ENCODE data around the gene ANKRD40CL.
"Not testable (repeated sequence)": the region's sequence is repeated elsewhere in the genome, so short reads cannot be mapped to it uniquely, and the experiment has no call there.

The ANKRD40CL gene

GRCh38 chr17:50763716-50764475 lies 3.4 kb downstream of the ANKRD40CL start:
- no peak for DNase-seq (ENCODE audit: low spot score)

DNA sequence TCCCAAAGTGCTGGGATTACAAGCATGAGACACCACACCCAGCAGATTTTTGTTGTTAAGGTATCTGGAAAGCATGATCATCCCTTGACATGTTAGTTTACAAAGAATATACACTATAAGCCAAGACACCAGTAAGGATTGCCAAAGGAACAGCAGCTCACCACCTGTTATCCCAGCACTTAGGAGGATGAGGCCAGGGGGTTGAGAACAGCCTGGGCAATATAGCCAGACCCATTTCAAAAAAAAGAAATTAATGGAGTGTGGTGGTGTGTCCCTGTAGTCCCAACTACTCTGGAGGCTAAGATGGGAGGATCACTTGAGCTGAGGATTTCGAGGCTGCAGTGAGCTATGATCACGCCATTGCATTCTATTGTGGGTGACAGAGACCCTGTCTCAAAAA lies 5.1 kb downstream of the ANKRD40CL start:
- DNase-seq (ENCODE audit: low spot score), result no peak

- DNase-seq (ENCODE audit: low spot score), result no peak
These were observed 8.3 kb downstream of the ANKRD40CL start for GRCh38 chr17:50758989-50759544.

GRCh38 chr17:50758524-50758923 lies 8.8 kb downstream of the ANKRD40CL start:
- DNase-seq (ENCODE audit: low spot score), result no peak

DNA sequence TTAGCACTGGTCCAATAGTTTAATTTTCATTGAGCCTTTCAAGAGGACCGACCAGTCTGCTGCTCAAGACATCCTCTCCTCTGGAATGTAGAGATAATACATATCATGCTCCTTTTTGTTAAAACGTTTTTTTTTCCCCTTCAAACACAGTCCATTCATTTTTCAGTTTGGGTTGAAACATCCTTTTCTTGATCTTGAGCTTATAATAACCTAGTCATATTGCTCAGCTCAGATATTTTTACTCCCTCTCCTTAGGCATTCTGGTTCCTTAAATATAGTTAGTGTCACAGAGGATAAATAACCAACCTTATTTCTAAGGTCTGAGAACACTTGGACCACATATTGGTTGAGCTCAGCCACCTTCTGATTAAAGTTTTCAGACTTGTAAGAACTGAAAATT lies 12.8 kb downstream of the ANKRD40CL start:
- DNase-seq (ENCODE audit: low spot score), result no peak

GRCh38 chr17:50749245-50749644 lies 18.1 kb downstream of the ANKRD40CL start:
- DNase-seq (ENCODE audit: low spot score), result no peak

DNA sequence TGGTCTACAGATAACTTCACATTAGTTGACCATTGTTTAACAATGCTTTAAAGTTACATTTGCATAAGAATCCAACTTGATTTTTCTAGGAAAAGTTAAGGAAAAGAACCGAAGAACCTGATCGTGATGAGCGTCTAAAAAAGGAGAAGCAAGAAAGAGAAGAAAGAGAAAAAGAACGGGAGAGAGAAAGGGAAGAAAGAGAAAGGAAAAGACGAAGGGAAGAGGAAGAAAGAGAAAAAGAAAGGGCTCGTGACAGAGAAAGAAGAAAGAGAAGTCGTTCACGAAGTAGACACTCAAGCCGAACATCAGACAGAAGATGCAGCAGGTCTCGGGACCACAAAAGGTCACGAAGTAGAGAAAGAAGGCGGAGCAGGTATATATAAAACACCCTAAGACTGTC lies 21.7 kb downstream of the ANKRD40CL start:
- no peak for DNase-seq (ENCODE audit: low spot score)

DNA sequence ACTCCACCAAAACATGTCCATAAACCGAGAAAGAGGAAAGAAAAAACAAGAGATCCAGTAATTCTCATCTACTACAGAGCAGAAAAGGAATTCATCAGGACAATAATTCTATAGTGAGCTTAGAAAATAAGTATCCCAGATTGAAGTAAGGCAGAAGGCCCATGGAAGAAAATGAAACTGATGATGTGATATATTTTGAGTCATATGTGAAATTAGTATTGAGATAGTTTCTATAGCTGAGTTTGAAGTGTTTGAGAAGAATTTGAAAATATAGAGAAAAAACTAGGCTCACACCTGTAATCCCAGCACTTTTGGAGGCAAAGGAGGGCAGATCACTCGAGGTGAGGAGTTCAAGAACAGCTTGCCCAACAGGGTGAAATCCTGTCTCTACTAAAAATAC lies 28.2 kb downstream of the ANKRD40CL start:
- no peak for DNase-seq (ENCODE audit: low spot score)

DNA sequence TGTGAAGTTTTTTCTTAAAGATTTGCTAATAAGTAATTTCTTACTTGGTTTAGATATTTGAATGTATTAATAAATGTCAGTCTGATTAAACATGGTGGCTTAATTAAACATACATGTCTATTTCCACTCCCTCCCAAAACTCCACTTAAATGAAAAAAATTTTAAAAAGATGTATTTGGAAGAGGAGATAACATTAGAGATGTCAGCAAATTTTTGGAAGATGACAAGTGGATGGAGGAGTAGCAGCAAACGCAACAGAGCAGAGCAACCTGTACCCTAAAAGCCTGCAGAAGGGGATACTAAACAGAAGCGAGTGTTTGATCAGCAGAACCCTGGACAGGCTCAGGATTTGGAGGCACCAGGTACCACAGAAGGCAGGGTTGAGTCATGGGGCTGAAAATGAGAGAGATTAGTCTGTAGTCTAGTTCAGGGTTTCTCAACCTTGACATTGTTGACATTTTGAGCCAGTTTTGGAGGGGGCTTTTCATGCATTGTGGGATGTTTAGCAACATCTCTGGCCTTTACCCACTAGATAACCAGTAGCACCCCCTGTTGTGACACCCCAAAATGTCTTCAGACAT lies 30.1 kb downstream of the ANKRD40CL start:
- no peak for DNase-seq (ENCODE audit: low spot score)

GRCh38 chr17:50735287-50735686 lies 32.0 kb downstream of the ANKRD40CL start:
- no peak for DNase-seq (ENCODE audit: low spot score)

DNA sequence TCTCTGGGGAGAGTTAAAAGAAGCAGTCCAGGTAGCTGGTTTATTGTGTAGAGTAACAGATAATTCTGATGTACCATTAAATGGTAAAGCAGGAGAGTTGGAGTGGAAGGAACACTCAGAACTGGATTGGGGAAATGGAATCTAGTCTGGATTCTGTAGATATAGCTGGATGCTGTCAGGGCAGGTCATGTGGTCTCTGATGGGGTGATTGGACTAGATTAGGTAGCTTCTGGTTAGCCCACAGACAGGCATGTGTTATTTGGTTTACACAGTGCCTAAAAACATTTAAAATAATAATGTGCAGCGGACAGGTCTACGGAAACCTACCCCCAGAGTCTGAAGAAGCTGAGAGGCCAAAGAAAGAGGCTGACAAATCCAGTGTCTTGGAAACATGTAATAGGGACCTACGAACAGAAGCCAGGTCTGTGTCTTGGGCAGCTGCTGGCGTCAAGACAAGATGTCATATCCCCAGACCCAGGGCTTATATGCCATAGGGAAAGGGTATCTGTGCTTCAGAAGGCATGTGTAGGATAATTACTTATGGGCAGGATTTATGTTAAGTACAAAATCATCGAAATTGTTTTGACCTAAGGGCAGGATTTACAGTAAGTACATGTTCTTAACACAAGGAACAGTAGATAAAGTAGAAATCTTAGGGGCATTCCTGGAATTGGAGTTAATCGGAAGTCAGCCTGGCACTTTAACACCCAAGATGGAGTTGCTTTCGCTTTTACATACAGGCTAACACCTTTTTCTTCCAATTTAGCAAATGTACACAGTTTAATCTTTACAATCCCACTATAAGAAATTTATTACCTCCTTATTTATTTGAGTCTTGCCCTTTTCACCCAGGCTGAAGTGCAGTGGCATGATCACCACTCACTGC lies 35.5 kb downstream of the ANKRD40CL start:
- DNase-seq (ENCODE audit: low spot score), result no peak

DNA sequence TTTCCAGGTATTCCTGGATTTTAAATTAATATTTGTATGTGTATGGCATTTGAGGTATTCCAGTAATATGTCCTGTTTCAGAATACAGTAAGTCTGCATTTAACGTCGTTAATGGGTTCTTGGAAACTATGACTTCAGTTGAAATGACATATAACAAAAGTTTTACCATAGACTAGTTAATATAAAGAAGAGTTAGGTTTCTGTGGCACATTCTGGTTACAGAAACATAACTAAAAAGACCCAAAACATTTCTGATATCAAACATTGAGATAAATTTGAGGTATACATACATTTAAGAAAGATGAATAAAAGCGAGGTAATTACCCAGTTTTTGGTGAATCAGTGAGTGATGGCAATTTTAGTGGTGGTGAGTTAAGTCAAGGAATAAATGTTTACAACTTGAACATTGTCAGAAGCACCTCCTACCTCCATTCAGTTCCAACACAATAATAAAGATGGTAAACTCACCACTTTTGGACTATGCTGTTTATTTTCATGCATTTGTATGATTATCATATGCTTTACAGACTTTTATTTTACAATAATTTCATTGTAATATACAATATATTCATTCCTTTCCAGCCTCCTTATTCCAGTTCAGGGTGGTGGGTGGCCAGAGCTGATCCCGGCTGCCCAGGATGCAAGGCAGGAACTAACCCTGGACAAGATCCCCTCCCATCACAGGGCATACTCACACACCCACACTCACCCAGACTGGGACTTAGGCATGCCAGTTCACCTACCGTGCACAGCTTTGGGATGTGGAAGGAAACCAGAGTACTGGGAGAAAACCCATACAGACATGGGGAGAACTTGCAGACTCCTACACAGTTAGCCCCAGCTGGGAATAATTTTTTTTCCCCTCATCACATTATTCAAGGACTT lies 38.2 kb downstream of the ANKRD40CL start:
- DNase-seq (ENCODE audit: low spot score), result no peak

DNA sequence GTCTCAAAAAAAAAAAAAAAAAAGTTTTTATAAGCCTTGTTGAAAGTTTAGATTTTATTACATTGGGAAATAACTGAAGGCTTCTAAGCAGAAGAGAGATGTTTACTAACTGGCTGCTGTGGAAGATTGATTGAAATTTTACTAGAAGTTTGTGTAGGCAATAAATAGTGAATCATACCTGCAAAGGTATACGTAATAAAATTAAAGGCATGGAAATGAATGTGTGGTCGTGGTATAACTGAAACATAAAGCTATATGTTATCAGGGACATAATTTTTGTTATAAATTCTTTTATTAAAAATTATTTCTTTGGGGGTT lies 39.2 kb downstream of the ANKRD40CL start:
- DNase-seq (ENCODE audit: low spot score), result no peak

GRCh38 chr17:50725769-50726655 lies 41.3 kb downstream of the ANKRD40CL start:
- DNase-seq (ENCODE audit: low spot score), result no peak

- DNase-seq (ENCODE audit: low spot score), result not testable (repeated sequence)
These were observed 42.7 kb downstream of the ANKRD40CL start for GRCh38 chr17:50724622-50725021.

DNA sequence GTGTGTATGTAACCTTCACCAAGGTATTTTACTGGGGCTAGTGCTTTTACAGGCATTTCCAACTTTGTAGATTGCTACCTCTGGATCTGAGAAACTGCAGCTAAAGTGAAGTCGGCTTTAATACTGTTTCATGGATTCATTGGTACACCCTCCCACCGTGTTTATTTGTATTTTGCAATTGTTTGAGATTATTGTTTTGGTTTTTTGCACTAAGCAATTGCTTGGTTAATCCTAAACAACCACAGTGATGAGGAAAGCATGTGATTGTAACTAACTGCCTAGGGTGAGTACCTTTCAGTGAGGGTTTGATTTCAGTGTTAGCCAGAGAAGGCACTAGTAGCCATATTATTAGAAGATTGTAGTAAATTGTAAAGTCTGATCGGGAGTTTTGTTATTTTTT lies 44.6 kb downstream of the ANKRD40CL start:
- DNase-seq (ENCODE audit: low spot score), result no peak

DNA sequence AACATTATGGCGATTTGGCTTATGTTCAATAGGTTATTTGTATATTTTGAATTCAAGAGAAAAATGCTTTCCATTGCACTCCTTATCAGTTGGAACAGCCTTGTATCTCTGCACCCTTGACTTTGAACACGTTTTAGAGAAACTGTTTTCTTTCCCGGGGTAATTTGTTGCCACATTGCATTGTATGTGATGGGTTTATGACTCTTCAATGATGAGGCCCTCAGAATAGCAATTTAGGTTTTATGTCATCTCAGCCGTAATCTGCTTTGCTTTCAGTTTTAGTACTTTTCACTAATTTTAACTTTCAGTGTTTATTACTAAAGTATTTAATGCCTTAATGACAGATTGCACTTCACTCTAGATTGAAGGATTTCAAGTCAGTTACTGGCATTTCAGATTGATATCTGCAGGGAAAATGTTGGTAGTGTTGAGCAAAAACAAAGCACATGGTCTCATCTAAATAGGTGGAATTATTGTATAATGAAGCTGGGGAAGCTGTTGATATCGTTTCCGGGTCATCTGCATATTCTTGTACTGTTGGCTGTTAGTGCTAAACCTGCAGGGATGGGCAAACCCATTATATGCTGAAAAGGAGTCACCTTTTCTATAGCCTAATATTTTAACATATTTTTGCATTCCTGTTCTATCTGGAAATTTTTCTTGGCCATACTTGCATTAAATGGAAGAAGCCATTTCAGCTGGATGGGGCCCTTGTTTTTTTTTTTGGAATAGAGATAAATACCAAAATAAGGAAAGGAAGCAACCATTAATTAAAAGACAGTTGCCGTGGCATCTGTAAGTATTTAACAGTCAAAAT lies 45.9 kb downstream of the ANKRD40CL start:
- no peak for DNase-seq (ENCODE audit: low spot score)

DNA sequence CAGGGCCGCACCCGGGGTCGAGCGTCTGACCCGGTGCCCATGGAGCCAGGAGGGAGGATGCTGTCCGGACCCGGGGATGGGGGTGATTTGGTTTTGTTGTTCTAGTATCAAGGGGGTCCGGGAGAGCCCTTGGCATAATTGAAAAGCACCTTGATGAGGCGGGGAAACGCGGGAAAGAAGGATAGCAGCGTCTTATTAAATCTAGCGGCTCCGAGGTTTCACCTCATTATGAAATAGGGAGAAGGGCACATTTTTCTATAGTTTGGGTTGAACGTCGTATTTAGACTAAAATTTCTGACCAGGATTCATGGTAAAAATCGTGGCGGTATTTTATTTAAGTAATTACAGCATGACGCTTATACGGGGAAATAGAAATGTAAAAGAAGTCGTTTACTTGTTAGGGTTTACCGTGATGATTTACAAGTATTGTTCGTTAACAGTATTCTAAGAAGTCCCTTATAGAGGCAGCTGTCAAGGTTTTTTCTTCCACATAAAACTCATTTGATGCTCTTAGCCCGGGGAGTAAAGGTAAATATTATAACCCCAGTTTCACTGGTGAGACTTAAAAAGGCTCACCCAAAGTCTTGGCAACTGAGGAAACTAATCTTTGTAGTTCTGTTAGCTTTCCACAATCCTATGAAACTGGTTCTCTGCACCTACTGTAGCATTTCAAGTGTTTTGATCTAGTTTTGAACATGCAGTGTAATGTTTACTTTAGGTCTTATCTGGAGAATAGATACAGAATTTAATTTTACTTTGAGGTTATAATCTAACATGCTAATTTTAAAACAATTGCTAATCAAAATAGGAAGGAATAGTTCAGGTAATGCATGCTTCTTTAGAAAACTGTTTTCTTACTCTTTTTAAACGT lies 47.2 kb downstream of the ANKRD40CL start:
- DNase-seq (ENCODE audit: low spot score), result no peak

Measured in SK-N-DZ (cell line).